ENCODE results near the gene ATP7A. TPM values are rescaled to one million over a fixed set of nuclear protein-coding genes. Genes with fewer than 3 reads are reported as not detected.
"Not testable (repeated sequence)": the region's sequence is repeated elsewhere in the genome, so short reads cannot be mapped to it uniquely, and the experiment has no call there.

Gene ATP7A
- total and polyA plus RNA-seq, 7 donors: 0.46 to 10.5 (median 9.0) TPM

- H3K27me3 ChIP-seq: no peaks in the 10 kb centered on the region
- intact Hi-C loops (cut with DNase I): no loop called here
- no peaks in the 10 kb centered on the region for H3K4me1 ChIP-seq
- H3K27ac ChIP-seq: no peak overlapping the region
- TF ChIP-seq EP300 (IDR thresholded peaks at IDR 0.05) (no peak), POLR2AphosphoS5 (IDR thresholded peaks at IDR 0.05) (no peak), POLR2A (IDR thresholded peaks at IDR 0.05) (no peak)
- TF ChIP-seq, protein P1, sequence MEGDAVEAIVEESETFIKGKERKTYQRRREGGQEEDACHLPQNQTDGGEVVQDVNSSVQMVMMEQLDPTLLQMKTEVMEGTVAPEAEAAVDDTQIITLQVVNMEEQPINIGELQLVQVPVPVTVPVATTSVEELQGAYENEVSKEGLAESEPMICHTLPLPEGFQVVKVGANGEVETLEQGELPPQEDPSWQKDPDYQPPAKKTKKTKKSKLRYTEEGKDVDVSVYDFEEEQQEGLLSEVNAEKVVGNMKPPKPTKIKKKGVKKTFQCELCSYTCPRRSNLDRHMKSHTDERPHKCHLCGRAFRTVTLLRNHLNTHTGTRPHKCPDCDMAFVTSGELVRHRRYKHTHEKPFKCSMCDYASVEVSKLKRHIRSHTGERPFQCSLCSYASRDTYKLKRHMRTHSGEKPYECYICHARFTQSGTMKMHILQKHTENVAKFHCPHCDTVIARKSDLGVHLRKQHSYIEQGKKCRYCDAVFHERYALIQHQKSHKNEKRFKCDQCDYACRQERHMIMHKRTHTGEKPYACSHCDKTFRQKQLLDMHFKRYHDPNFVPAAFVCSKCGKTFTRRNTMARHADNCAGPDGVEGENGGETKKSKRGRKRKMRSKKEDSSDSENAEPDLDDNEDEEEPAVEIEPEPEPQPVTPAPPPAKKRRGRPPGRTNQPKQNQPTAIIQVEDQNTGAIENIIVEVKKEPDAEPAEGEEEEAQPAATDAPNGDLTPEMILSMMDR (IDR thresholded peaks at IDR 0.05): no peak
- no peak overlapping the region for H3K4me3 ChIP-seq
- no peaks in the 10 kb centered on the region for H3K36me3 ChIP-seq
- no peak for DNase-seq
- H3K9me3 ChIP-seq: no peaks in the 10 kb centered on the region
These were observed 163.6 kb downstream of the ATP7A start for GRCh38 chrX:78074088-78074487.

GRCh38 chrX:78075787-78076389 is 165.4 kb downstream of the ATP7A start:
- H3K27ac ChIP-seq: no peak overlapping the region
- no peak overlapping the region for H3K4me3 ChIP-seq
- TF ChIP-seq EP300 (IDR thresholded peaks at IDR 0.05): no peak
- no peak for TF ChIP-seq POLR2A (IDR thresholded peaks at IDR 0.05)
- TF ChIP-seq, protein P1 (IDR thresholded peaks at IDR 0.05): no peak
- no peak for TF ChIP-seq POLR2AphosphoS5 (IDR thresholded peaks at IDR 0.05)
- 89 to 95% methylated on average over 5 of the region's 5 CpGs for WGBS, 2 donors
- no peaks in the 10 kb centered on the region for H3K36me3 ChIP-seq
- no peaks in the 10 kb centered on the region for H3K4me1 ChIP-seq
- no peaks in the 10 kb centered on the region for H3K27me3 ChIP-seq
- intact Hi-C loops (cut with DNase I): no loop called here
- no peak for DNase-seq
- no peaks in the 10 kb centered on the region for H3K9me3 ChIP-seq

DNA sequence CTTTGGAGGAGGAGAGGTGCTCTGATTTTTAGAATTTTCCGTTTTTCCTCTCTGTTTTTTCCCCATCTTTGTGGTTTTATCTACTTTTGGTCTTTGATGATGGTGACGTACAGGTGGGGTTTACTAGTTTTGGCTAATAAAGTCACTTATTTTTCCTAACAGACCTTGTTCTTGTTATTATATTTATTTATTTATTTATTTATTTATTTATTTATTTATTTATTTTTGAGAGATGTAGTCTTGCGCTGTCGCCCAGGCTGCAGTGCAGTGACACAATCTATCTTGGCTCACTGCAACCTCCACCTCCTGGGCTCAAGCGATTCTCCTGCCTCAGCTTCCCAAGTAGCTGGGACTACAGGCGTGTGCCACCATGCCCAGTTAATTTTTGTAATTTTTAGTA is 170.9 kb downstream of the ATP7A start:
- DNase-seq; H3K27ac ChIP-seq; H3K27me3 ChIP-seq; H3K9me3 ChIP-seq; H3K4me1 ChIP-seq; H3K36me3 ChIP-seq; intact Hi-C loops (cut with DNase I); H3K4me3 ChIP-seq: not testable (repeated sequence)
- 96% methylated on average over 6 of the region's 6 CpGs for WGBS, 2 donors

GRCh38 chrX:78092296-78092695 is 181.8 kb downstream of the ATP7A start:
- Histone ChIP-seq H3K27me3 (no peaks in the 10 kb centered on the region), H3K4me3 (no peak overlapping the region), H3K27ac (no peak overlapping the region), H3K36me3 (no peaks in the 10 kb centered on the region), H3K4me1 (no peaks in the 10 kb centered on the region), H3K9me3 (no peaks in the 10 kb centered on the region)
- TF ChIP-seq POLR2AphosphoS5 (IDR thresholded peaks at IDR 0.05): no peak
- no peak for TF ChIP-seq POLR2A (IDR thresholded peaks at IDR 0.05)
- TF ChIP-seq, protein P1 (IDR thresholded peaks at IDR 0.05): no peak
- no peak for TF ChIP-seq EP300 (IDR thresholded peaks at IDR 0.05)
- WGBS, 2 donors: 45 to 51% methylated on average over 2 of the region's 2 CpGs
- intact Hi-C loops (cut with DNase I): no loop called here
- no peak for DNase-seq

DNA sequence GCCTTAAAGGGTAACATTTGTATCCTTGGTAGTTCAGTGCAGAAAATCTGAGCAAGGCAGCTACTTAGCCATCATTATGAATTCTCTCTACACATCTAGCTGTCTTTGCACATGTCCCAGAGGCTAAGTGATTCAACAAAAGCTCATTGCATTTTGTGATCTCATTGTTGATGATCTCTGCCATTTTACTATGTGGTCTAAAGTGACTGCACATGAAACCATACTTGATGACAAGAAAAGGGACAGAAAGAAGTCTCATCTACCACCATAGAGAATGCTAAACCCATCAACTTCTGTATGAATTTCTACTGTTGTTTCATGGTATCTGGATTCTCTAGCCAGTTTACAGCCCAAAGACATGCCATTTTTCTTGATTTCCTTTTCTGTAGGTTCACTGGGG is 187.6 kb downstream of the ATP7A start:
- Histone ChIP-seq H3K27me3 (no peaks in the 10 kb centered on the region), H3K4me1 (no peaks in the 10 kb centered on the region), H3K9me3 (no peaks in the 10 kb centered on the region), H3K36me3 (no peaks in the 10 kb centered on the region), H3K4me3 (no peak overlapping the region), H3K27ac (no peak overlapping the region)
- no peak for DNase-seq
- TF ChIP-seq, protein P1 (IDR thresholded peaks at IDR 0.05): no peak
- TF ChIP-seq EP300 (IDR thresholded peaks at IDR 0.05) (no peak), POLR2AphosphoS5 (IDR thresholded peaks at IDR 0.05) (no peak), POLR2A (IDR thresholded peaks at IDR 0.05) (no peak)
- intact Hi-C loops (cut with DNase I): no loop called here

Small RNAs within 50 kb of the gene (small RNA-seq; reads per million reads assigned to genes)
- gene RN7SL460P: 0 reads per million in 3 donors

Other genes with a start within 250 kb of the ATP7A start
- 100 to 1,000 TPM; 102 to 142 (median 140) TPM for gene ATRX, start 124.5 kb upstream of the ATP7A start, total RNA-seq
- 10 to 100 TPM in 1 of 3 donors, 1 to 10 TPM in 2; 4.6 to 15.6 (median 6.0) TPM for gene ATRX, start 124.5 kb upstream of the ATP7A start, polyA plus RNA-seq
- 10 to 100 TPM; 26.0 to 29.5 (median 27.0) TPM for gene MAGT1, start 15.3 kb upstream of the ATP7A start, total RNA-seq
- gene MAGT1, start 15.3 kb upstream of the ATP7A start, polyA plus RNA-seq: 10 to 100 TPM in 2 of 3 donors, 1 to 10 TPM in 1; 4.8 to 29.4 (median 11.3) TPM
- 1,000 to 10,000 TPM in 1 of 4 donors, 100 to 1,000 TPM in 3; 503 to 1,011 (median 854) TPM for gene COX7B, start 11.2 kb upstream of the ATP7A start, total RNA-seq
- 1,000 to 10,000 TPM; 1,083 to 2,795 (median 1,747) TPM for gene COX7B, start 11.2 kb upstream of the ATP7A start, polyA plus RNA-seq
- gene PGAM4, start 58.9 kb downstream of the ATP7A start, total RNA-seq: not detected
- gene PGAM4, start 58.9 kb downstream of the ATP7A start, polyA plus RNA-seq: not detected
- gene PGK1, start 193.6 kb downstream of the ATP7A start, total RNA-seq: 100 to 1,000 TPM in 2 of 4 donors, 10 to 100 TPM in 2; 92.8 to 101 (median 96.9) TPM
- 100 to 1,000 TPM; 190 to 277 (median 227) TPM for gene PGK1, start 193.6 kb downstream of the ATP7A start, polyA plus RNA-seq
- 10 to 100 TPM; 34.1 to 48.9 (median 41.2) TPM for gene TAF9B, start 229.0 kb downstream of the ATP7A start, total RNA-seq
- 1 to 10 TPM; 5.3 to 7.0 (median 6.6) TPM for gene TAF9B, start 229.0 kb downstream of the ATP7A start, polyA plus RNA-seq